ENCODE measurements around the gene LRP5.

LRP5 gene

GRCh38 chr11:68312117-68312779 lies at the start of gene LRP5:
LRP5 (plus strand) TSS chr11:68312591; CDS start chr11:68312715, 124 bp downstream.
- peak within 1 kb of the TSS; percentile 65 for H3K4me3 ChIP-seq (ENCODE audit: low read depth, low read length)

- no peak overlapping the region for H3K4me3 ChIP-seq (ENCODE audit: low read depth, low read length)
These were observed 48.9 kb upstream of the LRP5 start for GRCh38 chr11:68263444-68264035.

GRCh38 chr11:68264244-68264643 lies 48.1 kb upstream of the LRP5 start:
- no peak overlapping the region for H3K4me3 ChIP-seq (ENCODE audit: low read depth, low read length)

GRCh38 chr11:68264741-68265540 lies 47.5 kb upstream of the LRP5 start:
- no peak overlapping the region for H3K4me3 ChIP-seq (ENCODE audit: low read depth, low read length)

GRCh38 chr11:68266121-68266891 lies 46.1 kb upstream of the LRP5 start:
- no peak overlapping the region for H3K4me3 ChIP-seq (ENCODE audit: low read depth, low read length)

- H3K4me3 ChIP-seq (ENCODE audit: low read depth, low read length): no peak overlapping the region
These were observed 45.2 kb upstream of the LRP5 start for GRCh38 chr11:68266936-68267880.

- H3K4me3 ChIP-seq (ENCODE audit: low read depth, low read length): no peak overlapping the region
These were observed 44.5 kb upstream of the LRP5 start for GRCh38 chr11:68267881-68268240.

GRCh38 chr11:68269414-68270081 lies 42.8 kb upstream of the LRP5 start:
- H3K4me3 ChIP-seq (ENCODE audit: low read depth, low read length): no peak overlapping the region

- H3K4me3 ChIP-seq (ENCODE audit: low read depth, low read length): peak overlapping the region; percentile 91
These were observed 42.0 kb upstream of the LRP5 start for GRCh38 chr11:68270196-68271022.

GRCh38 chr11:68271023-68271780 lies 41.2 kb upstream of the LRP5 start:
- peak overlapping the region; percentile 91 for H3K4me3 ChIP-seq (ENCODE audit: low read depth, low read length)

- peak within 1 kb of the TSS; percentile 91 for H3K4me3 ChIP-seq (ENCODE audit: low read depth, low read length)
These were observed 40.4 kb upstream of the LRP5 start, which contains the start of gene C11orf24 for GRCh38 chr11:68271781-68272608. C11orf24 (minus strand) TSS chr11:68271973; CDS start chr11:68263767, 8,206 bp downstream.

GRCh38 chr11:68273026-68273738 lies 39.2 kb upstream of the LRP5 start:
- H3K4me3 ChIP-seq (ENCODE audit: low read depth, low read length): no peak overlapping the region

- no peak overlapping the region for H3K4me3 ChIP-seq (ENCODE audit: low read depth, low read length)
These were observed 38.1 kb upstream of the LRP5 start for GRCh38 chr11:68274306-68274705.

- no peak overlapping the region for H3K4me3 ChIP-seq (ENCODE audit: low read depth, low read length)
These were observed 36.5 kb upstream of the LRP5 start for GRCh38 chr11:68275721-68276507.

- no peak overlapping the region for H3K4me3 ChIP-seq (ENCODE audit: low read depth, low read length)
These were observed 35.5 kb upstream of the LRP5 start for GRCh38 chr11:68276861-68277260.

- no peak overlapping the region for H3K4me3 ChIP-seq (ENCODE audit: low read depth, low read length)
These were observed 32.7 kb upstream of the LRP5 start for GRCh38 chr11:68279676-68280075.

Measured in iPS-11a (cell line).